ENCODE measurements around the gene RBM26.

The RBM26 gene

GRCh38 chr13:79402679-79403078 lies 3.4 kb downstream of the RBM26 start:
- Histone ChIP-seq H3K79me1 (ENCODE audit: low read depth, low read length) (no peaks in the 10 kb centered on the region), H2AK5ac (ENCODE audit: low read depth, low read length) (no peak overlapping the region), H3K4me1 (ENCODE audit: control insufficient read depth in 2 of 2, insufficient read depth in 1 of 2, low read depth in 1 of 2, low read length in 2 of 2) (peaks cover 10 to 17% of the 10 kb centered on the region in 2 donors), H3K9me3 (replicated peaks in 1 of 2; ENCODE audit: control insufficient read depth in 2 of 2, insufficient read depth in 1 of 2, low read depth in 1 of 2, low read length in 2 of 2) (peaks cover 0 to 24% of the 10 kb centered on the region in 2 donors), H2AFZ (ENCODE audit: low read length) (no peak overlapping the region), H3K4ac (ENCODE audit: low read length) (no peak overlapping the region), H2BK120ac (ENCODE audit: low read depth, low read length) (no peak overlapping the region), H3K36me3 (replicated peaks in 1 of 2; ENCODE audit: control insufficient read depth in 2 of 2, insufficient read depth in 2 of 2, low read length in 2 of 2) (peaks cover 0 to 61% of the 10 kb centered on the region in 2 donors), H3K4me3 (ENCODE audit: low read length in 2 of 2) (no peak overlapping the region), H3K23ac (ENCODE audit: low read depth, low read length, poor library complexity) (no peak overlapping the region), H3K18ac (ENCODE audit: low read length) (no peak overlapping the region), H2BK15ac (ENCODE audit: low read length) (no peak overlapping the region), H3K4me2 (ENCODE audit: insufficient read depth, low read length, poor library complexity, severe bottlenecking) (no peak overlapping the region), H2BK5ac (ENCODE audit: low read length) (no peak overlapping the region), H4K91ac (ENCODE audit: low read depth, low read length, poor library complexity) (no peak overlapping the region), H3K14ac (ENCODE audit: low read length) (no peak overlapping the region), H2BK12ac (ENCODE audit: low read length) (no peak overlapping the region), H3K27ac (replicated peaks; ENCODE audit: low read length) (no peak overlapping the region), H3K9ac (ENCODE audit: low read depth, low read length, poor library complexity) (no peak overlapping the region), H4K8ac (ENCODE audit: low read depth, low read length) (no peak overlapping the region), H3K27me3 (ENCODE audit: control insufficient read depth in 3 of 3, insufficient read depth in 3 of 3, low read depth in 1 of 3, low read length in 3 of 3) (no peaks in the 10 kb centered on the region)
- DNase-seq (ENCODE audit: low spot score) = no peak
- WGBS, 2 donors (ENCODE audit: extremely low coverage in 2 of 2, insufficient read length in 2 of 2, insufficient replicate concordance in 1 of 2) = no CpG with 5 or more reads among the region's 2 CpGs

- Histone ChIP-seq H3K4me3 (ENCODE audit: low read length in 2 of 2) (no peak overlapping the region), H4K91ac (ENCODE audit: low read depth, low read length, poor library complexity) (no peak overlapping the region), H3K27me3 (ENCODE audit: control insufficient read depth in 3 of 3, insufficient read depth in 3 of 3, low read depth in 1 of 3, low read length in 3 of 3) (no peaks in the 10 kb centered on the region), H3K9ac (ENCODE audit: low read depth, low read length, poor library complexity) (no peak overlapping the region), H2AK5ac (ENCODE audit: low read depth, low read length) (no peak overlapping the region), H2BK12ac (ENCODE audit: low read length) (no peak overlapping the region), H3K4me2 (ENCODE audit: insufficient read depth, low read length, poor library complexity, severe bottlenecking) (no peak overlapping the region), H3K18ac (ENCODE audit: low read length) (no peak overlapping the region), H3K4ac (ENCODE audit: low read length) (no peak overlapping the region), H3K9me3 (replicated peaks in 1 of 2; ENCODE audit: control insufficient read depth in 2 of 2, insufficient read depth in 1 of 2, low read depth in 1 of 2, low read length in 2 of 2) (peaks cover 1 to 27% of the 10 kb centered on the region in 2 donors), H3K14ac (ENCODE audit: low read length) (no peak overlapping the region), H3K36me3 (replicated peaks in 1 of 2; ENCODE audit: control insufficient read depth in 2 of 2, insufficient read depth in 2 of 2, low read length in 2 of 2) (peaks cover 2 to 66% of the 10 kb centered on the region in 2 donors), H4K8ac (ENCODE audit: low read depth, low read length) (no peak overlapping the region), H2BK120ac (ENCODE audit: low read depth, low read length) (no peak overlapping the region), H3K4me1 (ENCODE audit: control insufficient read depth in 2 of 2, insufficient read depth in 1 of 2, low read depth in 1 of 2, low read length in 2 of 2) (peaks cover 10 to 15% of the 10 kb centered on the region in 2 donors), H2BK5ac (ENCODE audit: low read length) (no peak overlapping the region), H3K23ac (ENCODE audit: low read depth, low read length, poor library complexity) (no peak overlapping the region), H2AFZ (ENCODE audit: low read length) (no peak overlapping the region), H3K27ac (replicated peaks; ENCODE audit: low read length) (no peak overlapping the region), H2BK15ac (ENCODE audit: low read length) (no peak overlapping the region), H3K79me1 (ENCODE audit: low read depth, low read length) (no peaks in the 10 kb centered on the region)
- no peak for DNase-seq (ENCODE audit: low spot score)
- no CpG with 5 or more reads among the region's 2 CpGs for WGBS, 2 donors (ENCODE audit: extremely low coverage in 2 of 2, insufficient read length in 2 of 2, insufficient replicate concordance in 1 of 2)
Observed at GRCh38 chr13:79402074-79402635, 3.9 kb downstream of the RBM26 start.

- no peak overlapping the region for H2BK120ac ChIP-seq (ENCODE audit: low read depth, low read length)
- no peak overlapping the region for H2AK5ac ChIP-seq (ENCODE audit: low read depth, low read length)
- no peak for DNase-seq (ENCODE audit: low spot score)
- H3K9me3 ChIP-seq (replicated peaks in 1 of 2; ENCODE audit: control insufficient read depth in 2 of 2, insufficient read depth in 1 of 2, low read depth in 1 of 2, low read length in 2 of 2) = peaks cover 4 to 34% of the 10 kb centered on the region in 2 donors
- H3K4me2 ChIP-seq (ENCODE audit: insufficient read depth, low read length, poor library complexity, severe bottlenecking) = no peak overlapping the region
- no peak overlapping the region for H2BK5ac ChIP-seq (ENCODE audit: low read length)
- H3K4ac ChIP-seq (ENCODE audit: low read length) = no peak overlapping the region
- WGBS, 2 donors (ENCODE audit: extremely low coverage in 2 of 2, insufficient read length in 2 of 2, insufficient replicate concordance in 1 of 2) = no CpG with 5 or more reads among the region's 2 CpGs
- no peak overlapping the region for H4K91ac ChIP-seq (ENCODE audit: low read depth, low read length, poor library complexity)
- H3K79me1 ChIP-seq (ENCODE audit: low read depth, low read length) = peaks cover 3% of the 10 kb centered on the region
- peaks cover 6 to 73% of the 10 kb centered on the region in 2 donors for H3K36me3 ChIP-seq (replicated peaks in 1 of 2; ENCODE audit: control insufficient read depth in 2 of 2, insufficient read depth in 2 of 2, low read length in 2 of 2)
- H2BK15ac ChIP-seq (ENCODE audit: low read length) = no peak overlapping the region
- H3K4me3 ChIP-seq (ENCODE audit: low read length in 2 of 2) = no peak overlapping the region
- H2AFZ ChIP-seq (ENCODE audit: low read length) = no peak overlapping the region
- H3K27me3 ChIP-seq (ENCODE audit: control insufficient read depth in 3 of 3, insufficient read depth in 3 of 3, low read depth in 1 of 3, low read length in 3 of 3) = no peaks in the 10 kb centered on the region
- H3K9ac ChIP-seq (ENCODE audit: low read depth, low read length, poor library complexity) = no peak overlapping the region
- H2BK12ac ChIP-seq (ENCODE audit: low read length) = no peak overlapping the region
- H3K18ac ChIP-seq (ENCODE audit: low read length) = no peak overlapping the region
- H3K14ac ChIP-seq (ENCODE audit: low read length) = no peak overlapping the region
- H3K4me1 ChIP-seq (ENCODE audit: control insufficient read depth in 2 of 2, insufficient read depth in 1 of 2, low read depth in 1 of 2, low read length in 2 of 2) = peaks cover 10 to 14% of the 10 kb centered on the region in 2 donors
- no peak overlapping the region for H3K23ac ChIP-seq (ENCODE audit: low read depth, low read length, poor library complexity)
- no peak overlapping the region for H4K8ac ChIP-seq (ENCODE audit: low read depth, low read length)
- H3K27ac ChIP-seq (replicated peaks; ENCODE audit: low read length) = no peak overlapping the region
Observed at GRCh38 chr13:79401259-79402070, 4.6 kb downstream of the RBM26 start.

GRCh38 chr13:79398915-79399314 lies 7.1 kb downstream of the RBM26 start:
- Histone ChIP-seq H2BK12ac (ENCODE audit: low read length) (no peak overlapping the region), H4K91ac (ENCODE audit: low read depth, low read length, poor library complexity) (no peak overlapping the region), H4K8ac (ENCODE audit: low read depth, low read length) (no peak overlapping the region), H2BK15ac (ENCODE audit: low read length) (no peak overlapping the region), H3K4me2 (ENCODE audit: insufficient read depth, low read length, poor library complexity, severe bottlenecking) (no peak overlapping the region), H3K4me1 (ENCODE audit: control insufficient read depth in 2 of 2, insufficient read depth in 1 of 2, low read depth in 1 of 2, low read length in 2 of 2) (peaks cover 10 to 12% of the 10 kb centered on the region in 2 donors), H2AFZ (ENCODE audit: low read length) (no peak overlapping the region), H3K36me3 (replicated peaks in 1 of 2; ENCODE audit: control insufficient read depth in 2 of 2, insufficient read depth in 2 of 2, low read length in 2 of 2) (peaks cover 9 to 96% of the 10 kb centered on the region in 2 donors), H3K23ac (ENCODE audit: low read depth, low read length, poor library complexity) (no peak overlapping the region), H3K18ac (ENCODE audit: low read length) (no peak overlapping the region), H3K4ac (ENCODE audit: low read length) (no peak overlapping the region), H3K27ac (replicated peaks; ENCODE audit: low read length) (no peak overlapping the region), H3K27me3 (ENCODE audit: control insufficient read depth in 3 of 3, insufficient read depth in 3 of 3, low read depth in 1 of 3, low read length in 3 of 3) (no peaks in the 10 kb centered on the region), H3K14ac (ENCODE audit: low read length) (no peak overlapping the region), H3K9me3 (replicated peaks in 1 of 2; ENCODE audit: control insufficient read depth in 2 of 2, insufficient read depth in 1 of 2, low read depth in 1 of 2, low read length in 2 of 2) (peaks cover 8 to 56% of the 10 kb centered on the region in 2 donors), H3K9ac (ENCODE audit: low read depth, low read length, poor library complexity) (no peak overlapping the region), H3K79me1 (ENCODE audit: low read depth, low read length) (peaks cover 3% of the 10 kb centered on the region), H2AK5ac (ENCODE audit: low read depth, low read length) (no peak overlapping the region), H2BK120ac (ENCODE audit: low read depth, low read length) (no peak overlapping the region), H3K4me3 (ENCODE audit: low read length in 2 of 2) (no peak overlapping the region), H2BK5ac (ENCODE audit: low read length) (no peak overlapping the region)
- DNase-seq (ENCODE audit: low spot score) = no peak
- WGBS, 2 donors (ENCODE audit: extremely low coverage in 2 of 2, insufficient read length in 2 of 2, insufficient replicate concordance in 1 of 2) = no CpG with 5 or more reads among the region's 1 CpG

All from neuronal stem cell (in vitro differentiated cells).